C4-2B (cell line): ENCODE results near the gene HBS1L.

ENCODE experiments used
- H3K27ac ChIP-seq: fragments of 450-650 bp; 2 replicates; pipeline ENCODE4 v1.5.1; 2017
- CTCF ChIP-seq: fragments of 450-650 bp; conservative IDR thresholded peaks from 2 replicates; pipeline ENCODE4 v1.5.1; 2017; ENCODE audit warnings: mild to moderate bottlenecking
- ZFX ChIP-seq: fragments of 450-650 bp; IDR thresholded peaks from 2 replicates; pipeline ENCODE4 v1.6.1; 2017

Gene HBS1L

DNA sequence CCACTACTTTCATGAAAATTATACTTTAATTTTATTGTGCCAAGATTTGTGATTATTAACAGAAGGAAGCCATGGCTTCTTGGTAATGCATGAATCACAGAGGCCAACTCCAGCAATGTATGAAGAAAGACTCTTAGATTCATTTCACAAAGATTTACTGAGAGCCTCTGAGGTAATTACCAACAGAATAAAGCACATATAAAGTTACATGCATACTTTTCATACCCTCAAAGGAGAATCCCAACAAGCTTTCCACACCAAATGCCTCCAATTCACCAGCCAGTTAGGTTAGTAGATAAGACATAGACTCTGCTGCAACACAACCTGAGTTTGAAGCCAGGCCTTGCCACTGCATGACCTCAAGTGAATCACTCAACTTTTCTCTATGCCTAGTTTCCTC, 41.9 kb downstream of the HBS1L start:
- no peak for TF ChIP-seq CTCF
- no peak for TF ChIP-seq ZFX
- no peak overlapping the region for H3K27ac ChIP-seq

GRCh38 chr6:135012349-135012748, 42.3 kb downstream of the HBS1L start:
- TF ChIP-seq ZFX (no peak), CTCF (peak; percentile 18)
- no peak overlapping the region for H3K27ac ChIP-seq

DNA sequence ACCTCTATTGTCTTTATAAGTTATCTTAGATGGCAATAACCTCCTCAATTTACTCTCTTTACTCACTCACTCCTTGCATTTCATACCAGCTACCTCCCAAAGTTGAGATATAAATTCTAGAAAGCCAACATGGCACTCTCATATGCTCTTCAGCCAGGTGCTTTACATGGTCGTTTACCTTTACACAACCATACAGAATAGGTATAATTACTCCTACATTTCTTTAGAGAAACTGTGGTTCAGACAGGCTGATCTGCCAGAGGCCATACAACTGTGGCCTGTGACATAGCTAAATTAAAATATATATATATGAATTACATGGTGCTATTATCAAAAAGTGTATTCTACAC, 45.7 kb downstream of the HBS1L start:
- TF ChIP-seq ZFX (no peak), CTCF (no peak)

DNA sequence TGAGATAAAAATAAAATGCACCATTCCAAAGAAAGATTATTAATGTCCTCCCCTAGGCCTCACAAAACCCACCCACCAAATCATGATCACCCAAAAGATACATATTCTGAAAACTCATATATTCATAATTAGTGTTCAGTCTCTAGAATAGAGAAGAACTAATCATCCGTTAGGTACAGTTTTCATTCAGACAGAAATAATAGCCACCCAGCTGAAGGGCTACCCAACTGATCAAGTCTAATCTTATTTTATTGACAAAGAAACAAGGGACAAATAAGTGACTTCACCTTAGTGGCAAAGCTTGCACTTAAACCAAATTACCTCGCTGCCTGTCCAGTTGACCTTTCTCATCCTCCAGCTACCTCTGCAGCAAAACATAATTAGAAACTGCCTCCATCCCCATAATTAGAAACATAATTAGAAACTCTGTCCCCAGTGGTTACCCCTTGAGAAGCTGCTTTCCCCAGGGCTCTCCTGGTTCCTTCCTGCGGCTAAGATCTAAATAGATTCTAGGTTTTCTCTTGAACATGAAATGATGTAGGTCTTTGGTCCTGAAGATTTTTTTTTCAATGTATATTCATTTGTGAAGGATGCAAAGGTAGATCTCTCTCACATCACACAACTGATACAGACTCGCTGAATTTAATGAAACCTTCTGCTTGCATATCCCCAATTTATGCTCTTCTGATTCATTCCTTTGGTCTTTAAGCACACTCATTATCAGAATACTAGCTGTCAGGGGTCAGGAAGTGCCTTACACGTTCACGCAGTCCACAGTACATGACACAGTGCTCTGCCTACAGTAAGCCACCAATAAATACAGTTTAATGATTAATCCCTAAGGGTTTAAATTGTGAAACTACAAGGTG, 46.3 kb downstream of the HBS1L start:
- H3K27ac ChIP-seq, result no peak overlapping the region
- TF ChIP-seq CTCF (no peak), ZFX (no peak)

More for the DNA sequence above, 45.7 kb downstream of the HBS1L start:
- no peak overlapping the region for H3K27ac ChIP-seq

DNA sequence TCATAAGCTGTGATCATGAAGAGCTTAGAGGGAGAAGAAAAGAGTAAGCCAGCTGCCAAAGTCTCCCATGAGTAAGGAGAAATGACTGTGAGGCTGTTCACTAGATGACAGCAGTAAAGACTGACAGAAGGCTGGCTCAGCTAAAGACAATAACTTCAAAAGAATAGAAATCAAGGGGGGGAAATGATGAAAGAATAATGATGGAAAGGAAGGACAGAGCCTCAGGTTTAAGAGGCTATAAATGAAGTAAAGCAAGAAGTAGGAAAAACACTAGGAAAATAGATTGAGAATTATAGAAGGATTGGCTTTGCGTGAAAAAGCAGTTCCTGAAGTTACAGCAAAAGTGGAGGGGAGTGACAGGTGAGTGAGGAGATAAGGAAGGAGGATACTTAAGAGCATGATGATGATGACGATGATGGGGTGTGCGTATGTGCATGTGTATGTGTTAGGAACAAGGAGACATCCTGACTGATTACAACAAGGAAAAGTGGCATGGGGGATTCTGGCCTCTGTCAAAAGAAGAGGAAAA, 48.2 kb downstream of the HBS1L start:
- H3K27ac ChIP-seq, result no peak overlapping the region
- TF ChIP-seq CTCF (no peak), ZFX (no peak)

DNA sequence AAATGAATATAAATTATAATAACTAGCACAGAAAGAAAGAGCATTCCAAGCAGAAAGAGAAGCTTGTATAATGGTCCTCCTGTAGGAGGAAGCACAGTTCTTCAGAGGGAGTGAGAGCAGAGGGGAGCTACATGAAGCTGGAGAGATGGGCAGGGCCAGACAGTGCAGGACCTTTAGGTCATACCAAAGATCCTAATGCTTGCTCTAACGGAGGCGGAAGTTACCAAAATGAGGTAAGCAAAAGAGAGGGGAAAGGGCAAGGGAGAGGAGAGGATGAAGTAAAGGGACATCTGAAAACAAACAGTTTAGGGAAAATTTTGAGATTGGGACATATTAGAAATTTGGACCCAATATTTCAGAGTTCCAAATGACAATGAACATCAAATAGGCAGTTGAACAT, 50.2 kb downstream of the HBS1L start:
- H3K27ac ChIP-seq, result no peak overlapping the region
- no peak for TF ChIP-seq CTCF
- TF ChIP-seq ZFX, result no peak

DNA sequence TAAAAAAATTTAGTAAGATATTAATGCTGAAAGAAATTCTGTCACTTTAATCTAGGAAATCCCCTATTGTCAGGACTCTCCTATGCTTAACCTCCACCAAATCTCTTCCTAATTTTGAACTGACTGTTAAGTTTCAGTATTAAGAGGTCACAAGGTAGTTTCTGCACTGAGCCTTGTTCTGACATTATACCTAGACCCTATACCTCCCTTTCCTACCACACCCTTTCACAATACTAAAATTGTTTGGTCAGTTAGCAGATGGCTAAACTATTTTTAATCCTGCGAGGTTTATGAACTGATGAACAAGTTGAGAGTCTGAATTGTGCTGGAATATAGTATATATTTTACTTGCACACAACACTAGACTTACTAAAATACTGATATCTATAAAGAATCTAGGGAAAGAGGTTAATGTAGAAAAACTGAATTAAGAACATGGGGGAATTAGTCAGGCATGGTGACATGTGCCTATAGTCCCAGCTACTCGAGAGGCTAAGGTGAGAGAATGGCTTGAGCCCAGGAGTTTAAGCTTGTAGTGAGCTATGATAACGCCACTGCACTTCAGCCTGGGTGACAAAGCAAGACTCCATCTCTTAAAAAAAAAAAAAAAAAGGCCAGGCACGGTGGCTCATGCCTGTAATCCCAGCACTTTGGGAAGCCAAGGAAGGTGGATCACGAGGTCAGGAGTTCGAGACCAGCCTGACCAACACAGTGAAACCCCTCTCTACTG, 51.5 kb downstream of the HBS1L start:
- no peak for TF ChIP-seq CTCF
- no peak for TF ChIP-seq ZFX
- no peak overlapping the region for H3K27ac ChIP-seq
